ENCODE data around the gene FEZF1. TPM values are rescaled to one million over a fixed set of nuclear protein-coding genes. Genes with fewer than 3 reads are reported as not detected.

The FEZF1 gene
- total RNA-seq, 2 experiments from 2014 or later = not detected

GRCh38 chr7:122300211-122300932 lies 4.2 kb downstream of the FEZF1 start:
- Histone ChIP-seq H3K27ac (ENCODE audit: low read depth, low read length, poor library complexity, severe bottlenecking) (no peak overlapping the region), H3K36me3 (ENCODE audit: insufficient read depth, low read length) (no peaks in the 10 kb centered on the region), H4K20me1 (ENCODE audit: insufficient read depth, low read length) (no peaks in the 10 kb centered on the region), H3K9me3 (ENCODE audit: low read length) (no peaks in the 10 kb centered on the region), H3K4me3 (ENCODE audit: low read depth, low read length, poor library complexity, severe bottlenecking) (no peak overlapping the region), H3K9me2 (ENCODE audit: insufficient read depth, low read length) (no peaks in the 10 kb centered on the region), H2AFZ (ENCODE audit: low read length) (no peak overlapping the region), H3K4me2 (ENCODE audit: low read length) (no peak overlapping the region), H3K4me1 (ENCODE audit: insufficient read depth, low read length, poor library complexity, severe bottlenecking) (no peaks in the 10 kb centered on the region), H3K79me2 (ENCODE audit: insufficient read depth, low read depth, low read length) (no peaks in the 10 kb centered on the region)
- BruUV-seq (replicated peaks) = no TSS peak
- CTCF ChIA-PET (ENCODE audit: unreplicated experiment) = no interaction called here
- intact Hi-C loops (cut with micrococcal nuclease; ENCODE audit: unreplicated experiment) = no loop called here
- POLR2A ChIA-PET = no interaction called here
- no peak for DNase-seq (ENCODE audit: low spot score)
- TF ChIP-seq CTCF (conservative IDR thresholded peaks at IDR 0.05; ENCODE audit: low read length) = no peak
- TF ChIP-seq EZH2phosphoT487 (IDR thresholded peaks at IDR 0.05; ENCODE audit: borderline replicate concordance, low read depth, low read length) = no peak

GRCh38 chr7:122299624-122300210 lies 4.8 kb downstream of the FEZF1 start:
- H3K4me1 ChIP-seq (ENCODE audit: insufficient read depth, low read length, poor library complexity, severe bottlenecking) = no peaks in the 10 kb centered on the region
- no peak overlapping the region for H2AFZ ChIP-seq (ENCODE audit: low read length)
- DNase-seq (ENCODE audit: low spot score) = no peak
- H3K36me3 ChIP-seq (ENCODE audit: insufficient read depth, low read length) = no peaks in the 10 kb centered on the region
- TF ChIP-seq CTCF (conservative IDR thresholded peaks at IDR 0.05; ENCODE audit: low read length) (no peak), EZH2phosphoT487 (IDR thresholded peaks at IDR 0.05; ENCODE audit: borderline replicate concordance, low read depth, low read length) (no peak)
- no peaks in the 10 kb centered on the region for H3K79me2 ChIP-seq (ENCODE audit: insufficient read depth, low read depth, low read length)
- no peaks in the 10 kb centered on the region for H3K9me2 ChIP-seq (ENCODE audit: insufficient read depth, low read length)
- no peak overlapping the region for H3K4me3 ChIP-seq (ENCODE audit: low read depth, low read length, poor library complexity, severe bottlenecking)
- ChIA-PET CTCF (ENCODE audit: unreplicated experiment) (no interaction called here), POLR2A (no interaction called here)
- H3K9me3 ChIP-seq (ENCODE audit: low read length) = no peaks in the 10 kb centered on the region
- H3K27ac ChIP-seq (ENCODE audit: low read depth, low read length, poor library complexity, severe bottlenecking) = no peak overlapping the region
- BruUV-seq (replicated peaks) = no TSS peak
- intact Hi-C loops (cut with micrococcal nuclease; ENCODE audit: unreplicated experiment) = no loop called here
- no peak overlapping the region for H3K4me2 ChIP-seq (ENCODE audit: low read length)
- H4K20me1 ChIP-seq (ENCODE audit: insufficient read depth, low read length) = no peaks in the 10 kb centered on the region

GRCh38 chr7:122298618-122299017 lies 5.9 kb downstream of the FEZF1 start:
- DNase-seq (ENCODE audit: low spot score) = no peak
- Histone ChIP-seq H3K9me3 (ENCODE audit: low read length) (no peaks in the 10 kb centered on the region), H3K4me2 (ENCODE audit: low read length) (no peak overlapping the region), H3K36me3 (ENCODE audit: insufficient read depth, low read length) (no peaks in the 10 kb centered on the region), H3K27ac (ENCODE audit: low read depth, low read length, poor library complexity, severe bottlenecking) (no peak overlapping the region), H2AFZ (ENCODE audit: low read length) (no peak overlapping the region), H3K9me2 (ENCODE audit: insufficient read depth, low read length) (no peaks in the 10 kb centered on the region), H3K4me1 (ENCODE audit: insufficient read depth, low read length, poor library complexity, severe bottlenecking) (no peaks in the 10 kb centered on the region), H3K4me3 (ENCODE audit: low read depth, low read length, poor library complexity, severe bottlenecking) (no peak overlapping the region), H4K20me1 (ENCODE audit: insufficient read depth, low read length) (no peaks in the 10 kb centered on the region), H3K79me2 (ENCODE audit: insufficient read depth, low read depth, low read length) (no peaks in the 10 kb centered on the region)
- CTCF ChIA-PET (ENCODE audit: unreplicated experiment) = no interaction called here
- intact Hi-C loops (cut with micrococcal nuclease; ENCODE audit: unreplicated experiment) = no loop called here
- POLR2A ChIA-PET = no interaction called here
- TF ChIP-seq CTCF (conservative IDR thresholded peaks at IDR 0.05; ENCODE audit: low read length) (no peak), EZH2phosphoT487 (IDR thresholded peaks at IDR 0.05; ENCODE audit: borderline replicate concordance, low read depth, low read length) (no peak)
- no TSS peak for BruUV-seq (replicated peaks)
